Measurements from ENCODE around the gene OR6B3.
"Not testable (repeated sequence)": the region's sequence is repeated elsewhere in the genome, so short reads cannot be mapped to it uniquely, and the experiment has no call there.

Gene OR6B3

DNA sequence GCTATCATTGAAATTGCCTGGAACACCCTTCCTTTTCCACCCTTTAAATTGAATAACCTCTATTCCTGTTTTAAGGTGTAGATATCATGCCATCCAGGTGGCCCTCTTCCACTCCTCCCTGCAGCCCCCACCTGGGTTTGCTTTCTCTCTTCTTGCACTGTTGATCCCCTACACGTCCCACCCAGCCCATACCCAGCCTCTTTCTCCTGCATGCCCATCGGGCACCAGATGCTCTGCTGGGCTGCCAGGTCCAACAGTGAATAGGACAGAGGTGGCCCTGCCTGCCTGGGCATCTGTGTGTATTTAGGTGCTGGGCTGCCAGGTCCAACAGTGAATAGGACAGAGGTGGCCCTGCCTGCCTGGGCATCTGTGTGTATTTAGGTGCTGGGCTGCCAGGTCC, 9.2 kb downstream of the OR6B3 start:
- no CpG with 5 or more reads among the region's 2 CpGs for WGBS (ENCODE audit: insufficient coverage, insufficient read length)
- H3K4me3 ChIP-seq (ENCODE audit: low read length); H3K4me1 ChIP-seq (ENCODE audit: control insufficient read depth, insufficient read depth, low read length); H3K36me3 ChIP-seq (ENCODE audit: control insufficient read depth, insufficient read depth, low read length); H3K27me3 ChIP-seq (ENCODE audit: control insufficient read depth, insufficient read depth, low read length); H3K27ac ChIP-seq (ENCODE audit: low read length); H3K9me3 ChIP-seq (ENCODE audit: control insufficient read depth, insufficient read depth, low read length); DNase-seq (ENCODE audit: low read depth, low spot score): not testable (repeated sequence)

DNA sequence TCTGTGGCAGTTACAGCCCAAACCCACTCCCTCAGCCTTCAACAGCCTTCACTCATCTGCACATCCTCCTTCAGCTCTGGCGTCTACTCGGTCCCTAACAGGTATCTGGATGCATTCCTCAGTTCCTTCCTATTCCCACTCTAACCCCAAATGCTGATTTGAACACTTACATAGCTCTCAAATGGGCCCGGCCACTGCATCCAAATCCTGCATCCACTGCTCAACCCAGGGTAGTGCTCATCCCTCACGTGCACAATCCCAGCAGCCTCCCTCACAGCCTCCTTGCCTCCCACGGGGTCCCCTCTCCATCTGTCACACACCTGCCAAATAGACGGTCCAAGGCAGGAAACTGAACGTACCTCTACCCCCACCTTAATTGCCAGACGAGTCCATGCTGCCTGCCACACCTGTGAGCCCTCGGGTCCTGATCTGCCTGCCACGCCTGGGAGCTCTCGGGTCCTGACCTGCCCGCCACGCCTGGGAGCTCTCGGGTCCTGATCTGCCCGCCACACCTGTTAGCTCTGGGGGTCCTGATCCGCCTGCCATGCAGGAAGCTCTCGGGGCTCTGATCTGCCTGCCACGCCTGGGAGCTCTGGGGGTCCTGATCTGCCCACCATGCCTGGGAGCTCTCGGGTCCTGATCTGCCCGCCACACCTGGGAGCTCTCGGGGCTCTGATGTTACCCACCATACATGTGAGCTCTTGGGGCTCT, 9.9 kb downstream of the OR6B3 start:
- no peak for DNase-seq (ENCODE audit: low read depth, low spot score)
- Histone ChIP-seq H3K27ac (ENCODE audit: low read length) (no peak overlapping the region), H3K36me3 (ENCODE audit: control insufficient read depth, insufficient read depth, low read length) (no peaks in the 10 kb centered on the region), H3K4me3 (ENCODE audit: low read length) (no peak overlapping the region), H3K9me3 (ENCODE audit: control insufficient read depth, insufficient read depth, low read length) (no peaks in the 10 kb centered on the region), H3K4me1 (ENCODE audit: control insufficient read depth, insufficient read depth, low read length) (no peaks in the 10 kb centered on the region), H3K27me3 (ENCODE audit: control insufficient read depth, insufficient read depth, low read length) (no peaks in the 10 kb centered on the region)
- WGBS (ENCODE audit: insufficient coverage, insufficient read length): no CpG with 5 or more reads among the region's 21 CpGs

DNA sequence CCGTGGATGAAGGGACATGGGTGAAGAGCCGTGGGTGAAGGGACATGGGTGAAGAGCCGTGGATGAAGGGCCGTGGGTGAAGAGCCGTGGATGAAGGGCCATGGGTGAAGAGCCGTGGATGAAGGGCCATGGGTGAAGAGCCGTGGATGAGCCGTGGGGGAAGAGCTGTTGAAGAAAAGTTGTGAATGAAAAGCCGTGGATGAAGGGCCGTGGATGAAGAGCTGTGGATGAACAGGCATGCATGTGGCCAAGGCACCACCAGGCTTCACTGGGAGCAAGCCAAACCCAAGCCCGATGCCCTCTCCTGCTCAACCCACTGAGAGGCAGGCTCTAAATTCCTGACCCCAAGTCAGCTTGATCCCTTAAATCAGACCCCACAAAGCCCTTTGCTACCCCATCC, 10.6 kb downstream of the OR6B3 start:
- Histone ChIP-seq H3K27me3 (ENCODE audit: control insufficient read depth, insufficient read depth, low read length) (no peaks in the 10 kb centered on the region), H3K4me3 (ENCODE audit: low read length) (no peak overlapping the region), H3K27ac (ENCODE audit: low read length) (no peak overlapping the region), H3K36me3 (ENCODE audit: control insufficient read depth, insufficient read depth, low read length) (no peaks in the 10 kb centered on the region), H3K4me1 (ENCODE audit: control insufficient read depth, insufficient read depth, low read length) (no peaks in the 10 kb centered on the region), H3K9me3 (ENCODE audit: control insufficient read depth, insufficient read depth, low read length) (no peaks in the 10 kb centered on the region)
- DNase-seq (ENCODE audit: low read depth, low spot score): no peak
- no CpG with 5 or more reads among the region's 11 CpGs for WGBS (ENCODE audit: insufficient coverage, insufficient read length)

DNA sequence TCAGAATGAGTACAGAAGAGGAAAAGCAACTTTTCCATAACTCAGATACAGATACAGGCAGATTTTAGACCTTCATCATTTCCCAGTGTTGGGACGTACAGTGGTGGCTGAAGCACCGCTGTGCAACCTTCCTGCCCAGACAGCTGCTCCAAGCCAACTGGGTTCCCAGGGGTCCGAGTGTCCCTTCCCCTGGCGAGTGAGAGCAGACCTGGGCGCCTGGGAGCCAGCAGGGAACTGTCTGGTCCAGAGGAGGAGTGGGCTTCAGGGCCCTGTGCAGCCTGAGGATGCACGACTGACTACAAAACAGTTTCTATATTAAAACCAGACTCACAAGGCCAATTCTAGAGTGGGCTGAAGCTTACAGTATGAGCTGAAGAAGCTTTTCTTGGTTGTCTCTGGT, 12.0 kb downstream of the OR6B3 start:
- H3K36me3 ChIP-seq (ENCODE audit: control insufficient read depth, insufficient read depth, low read length): no peaks in the 10 kb centered on the region
- H3K27ac ChIP-seq (ENCODE audit: low read length): no peak overlapping the region
- H3K9me3 ChIP-seq (ENCODE audit: control insufficient read depth, insufficient read depth, low read length): no peaks in the 10 kb centered on the region
- H3K4me3 ChIP-seq (ENCODE audit: low read length): no peak overlapping the region
- H3K4me1 ChIP-seq (ENCODE audit: control insufficient read depth, insufficient read depth, low read length): no peaks in the 10 kb centered on the region
- WGBS (ENCODE audit: insufficient coverage, insufficient read length): no CpG with 5 or more reads among the region's 6 CpGs
- DNase-seq (ENCODE audit: low read depth, low spot score): no peak
- H3K27me3 ChIP-seq (ENCODE audit: control insufficient read depth, insufficient read depth, low read length): no peaks in the 10 kb centered on the region

DNA sequence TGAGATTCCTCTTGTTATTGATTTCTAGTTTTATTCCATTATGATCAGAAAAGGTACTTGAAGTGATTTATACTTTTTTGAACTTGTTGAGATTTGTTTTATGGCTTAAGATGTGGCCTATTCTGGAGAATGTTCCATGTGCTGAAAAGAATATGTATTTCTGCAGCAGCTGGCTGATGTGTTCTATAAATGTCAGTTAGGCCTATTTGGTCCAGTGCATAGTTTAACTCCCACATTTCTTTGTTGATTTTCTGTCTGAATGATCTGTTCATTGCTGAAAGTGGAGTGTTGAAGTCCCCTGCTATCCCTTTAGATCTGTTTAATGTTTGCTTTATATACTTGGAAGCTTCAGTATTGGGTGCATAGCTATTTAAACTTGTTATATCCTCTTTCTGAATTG, 16.0 kb downstream of the OR6B3 start:
- H3K4me3 ChIP-seq (ENCODE audit: low read length): no peak overlapping the region

DNA sequence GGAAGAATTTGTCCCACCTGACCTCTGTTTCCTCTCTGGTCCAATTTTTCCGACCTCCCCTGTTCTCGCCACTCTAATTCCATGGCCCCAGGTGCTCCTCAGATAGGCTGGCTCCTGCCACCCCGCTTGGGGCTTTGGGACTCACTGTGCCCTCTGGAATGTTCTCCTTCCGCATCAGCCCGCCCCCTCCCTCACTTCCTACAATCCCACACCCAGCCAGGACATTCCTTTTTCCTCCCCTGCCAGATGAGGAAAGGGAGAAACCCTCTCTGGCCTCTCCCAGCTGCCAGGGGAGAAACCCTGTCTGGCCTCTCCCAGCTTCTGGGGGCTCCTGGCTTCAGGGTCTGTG, 20.0 kb downstream of the OR6B3 start:
- H3K9me3 ChIP-seq (ENCODE audit: control insufficient read depth, insufficient read depth, low read length): no peaks in the 10 kb centered on the region
- H3K4me1 ChIP-seq (ENCODE audit: control insufficient read depth, insufficient read depth, low read length): no peaks in the 10 kb centered on the region
- no peak for DNase-seq (ENCODE audit: low read depth, low spot score)
- no peak overlapping the region for H3K4me3 ChIP-seq (ENCODE audit: low read length)
- no peaks in the 10 kb centered on the region for H3K27me3 ChIP-seq (ENCODE audit: control insufficient read depth, insufficient read depth, low read length)
- no peak overlapping the region for H3K27ac ChIP-seq (ENCODE audit: low read length)
- no CpG with 5 or more reads among the region's 5 CpGs for WGBS (ENCODE audit: insufficient coverage, insufficient read length)
- H3K36me3 ChIP-seq (ENCODE audit: control insufficient read depth, insufficient read depth, low read length): no peaks in the 10 kb centered on the region

More for the DNA sequence above, 16.0 kb downstream of the OR6B3 start:
- H3K4me1 ChIP-seq (ENCODE audit: control insufficient read depth, insufficient read depth, low read length): no peaks in the 10 kb centered on the region
- H3K27ac ChIP-seq (ENCODE audit: low read length): no peak overlapping the region
- no peaks in the 10 kb centered on the region for H3K9me3 ChIP-seq (ENCODE audit: control insufficient read depth, insufficient read depth, low read length)
- no peak for DNase-seq (ENCODE audit: low read depth, low spot score)
- H3K36me3 ChIP-seq (ENCODE audit: control insufficient read depth, insufficient read depth, low read length): no peaks in the 10 kb centered on the region
- no peaks in the 10 kb centered on the region for H3K27me3 ChIP-seq (ENCODE audit: control insufficient read depth, insufficient read depth, low read length)

DNA sequence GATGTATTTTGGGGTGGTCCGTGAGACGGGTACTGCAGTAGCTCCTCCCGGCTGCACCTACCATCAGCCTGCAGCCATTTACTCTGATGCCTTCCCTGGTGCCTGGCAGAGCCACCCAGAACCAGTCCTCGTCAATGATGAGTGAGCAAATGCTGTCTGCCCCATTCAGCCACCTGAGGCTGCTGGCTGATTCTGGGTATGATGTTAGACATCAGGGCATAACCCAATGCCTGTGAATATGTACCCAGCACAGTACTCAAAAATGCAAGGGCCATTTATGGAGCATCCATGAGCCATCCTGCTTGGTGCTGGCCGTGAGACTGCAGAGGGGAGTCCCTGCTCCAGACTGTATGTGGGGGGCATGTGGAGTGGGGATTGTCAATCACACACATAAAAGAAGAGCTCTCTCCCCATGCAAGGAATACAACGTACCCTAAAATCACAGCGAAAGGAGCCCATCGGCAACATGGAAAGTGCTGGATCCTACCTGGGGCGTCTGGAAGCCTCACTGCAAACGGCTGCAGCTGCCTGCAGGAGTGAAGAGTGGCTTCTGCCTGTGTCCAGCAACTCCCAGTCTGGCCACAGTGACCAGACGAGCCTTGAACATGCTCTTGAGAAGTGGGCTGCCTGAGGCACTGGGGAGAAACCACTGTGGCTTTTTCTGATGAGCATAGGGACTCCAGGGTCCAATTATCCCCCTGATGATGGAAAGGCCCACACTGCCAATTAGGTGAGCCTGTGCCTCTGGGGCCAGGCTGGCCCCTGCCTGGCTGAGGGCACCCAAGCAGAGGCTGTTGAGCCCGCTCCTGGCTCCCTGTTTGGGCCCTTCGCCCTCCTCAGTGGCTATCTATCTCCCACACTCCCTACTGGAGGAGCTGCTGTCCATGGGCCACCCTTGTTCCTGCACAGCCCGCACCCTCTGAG, 20.7 kb downstream of the OR6B3 start:
- no peaks in the 10 kb centered on the region for H3K4me1 ChIP-seq (ENCODE audit: control insufficient read depth, insufficient read depth, low read length)
- DNase-seq (ENCODE audit: low read depth, low spot score): no peak
- H3K4me3 ChIP-seq (ENCODE audit: low read length): no peak overlapping the region
- no peaks in the 10 kb centered on the region for H3K36me3 ChIP-seq (ENCODE audit: control insufficient read depth, insufficient read depth, low read length)
- H3K27me3 ChIP-seq (ENCODE audit: control insufficient read depth, insufficient read depth, low read length): no peaks in the 10 kb centered on the region
- H3K9me3 ChIP-seq (ENCODE audit: control insufficient read depth, insufficient read depth, low read length): no peaks in the 10 kb centered on the region
- H3K27ac ChIP-seq (ENCODE audit: low read length): no peak overlapping the region
- no CpG with 5 or more reads among the region's 14 CpGs for WGBS (ENCODE audit: insufficient coverage, insufficient read length)

DNA sequence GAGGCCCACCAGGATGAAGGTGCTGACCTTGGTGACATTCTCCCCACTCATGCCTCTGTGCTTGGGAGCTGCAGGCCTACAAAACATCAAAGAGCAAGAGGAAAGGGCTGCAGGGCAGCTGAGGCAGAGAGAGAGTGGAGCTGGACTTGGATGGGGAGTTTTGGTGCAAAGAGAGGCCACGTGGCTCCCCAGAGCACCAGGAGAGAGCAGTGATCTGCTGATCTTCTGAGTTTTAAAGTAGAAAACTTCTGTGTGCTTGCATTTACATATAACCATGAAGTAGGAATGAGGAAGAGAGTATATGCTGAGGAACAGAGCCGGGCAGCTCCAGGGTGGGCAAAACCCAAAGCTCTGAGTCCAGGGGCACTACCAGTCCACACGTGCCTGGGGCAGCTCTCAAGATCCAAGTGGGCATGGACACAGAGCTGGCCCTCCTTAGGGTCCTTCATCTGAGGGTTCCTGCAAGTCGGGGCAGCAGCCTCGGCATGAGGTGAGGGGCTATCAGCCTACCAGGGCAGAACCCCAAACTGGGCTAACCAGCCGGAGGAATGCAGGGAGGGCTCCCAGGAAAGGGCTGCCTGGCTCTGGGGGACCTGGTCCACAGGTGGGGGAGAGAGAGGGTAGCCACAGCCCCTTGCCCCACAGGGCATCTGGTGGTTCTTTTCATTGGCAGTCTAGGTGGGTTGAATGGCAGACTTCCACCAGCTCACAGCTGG, 22.8 kb downstream of the OR6B3 start, which contains the start of gene OR6B2:
OR6B2 (minus strand) TSS at position 51 of the 716 bp plus-strand sequence; CDS start at position 51, 0 bp downstream.
- H3K36me3 ChIP-seq (ENCODE audit: control insufficient read depth, insufficient read depth, low read length): no peaks in the 10 kb centered on the region
- H3K27ac ChIP-seq (ENCODE audit: low read length): no peak within 1 kb of the TSS
- no peaks in the 10 kb centered on the region for H3K9me3 ChIP-seq (ENCODE audit: control insufficient read depth, insufficient read depth, low read length)
- H3K4me1 ChIP-seq (ENCODE audit: control insufficient read depth, insufficient read depth, low read length): no peaks in the 10 kb centered on the region
- H3K27me3 ChIP-seq (ENCODE audit: control insufficient read depth, insufficient read depth, low read length): no peaks in the 10 kb centered on the region
- WGBS (ENCODE audit: insufficient coverage, insufficient read length): no CpG with 5 or more reads among the region's 6 CpGs
- DNase-seq (ENCODE audit: low read depth, low spot score): no peak
- no peak within 1 kb of the TSS for H3K4me3 ChIP-seq (ENCODE audit: low read length)

DNA sequence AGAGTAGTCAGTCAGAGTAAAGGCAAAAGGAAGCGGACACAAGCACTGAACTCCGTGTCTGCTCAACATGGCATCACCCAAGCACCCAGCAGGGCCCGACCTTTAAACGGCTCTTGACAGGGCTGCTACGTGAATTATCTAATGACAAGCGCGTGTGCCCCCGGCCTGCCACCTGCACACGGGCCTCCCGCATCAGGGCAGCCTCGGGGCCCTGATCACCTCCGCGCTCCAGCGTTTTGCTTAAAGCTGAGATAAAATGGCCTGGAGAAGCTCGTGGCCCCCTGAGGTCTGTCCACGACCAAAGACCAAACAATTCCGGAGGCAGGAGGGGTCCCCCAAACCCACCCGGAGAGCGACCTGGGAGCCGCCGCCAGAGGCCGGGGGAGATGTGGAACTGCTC, 28.6 kb downstream of the OR6B3 start:
- no CpG with 5 or more reads among the region's 22 CpGs for WGBS (ENCODE audit: insufficient coverage, insufficient read length)
- Histone ChIP-seq H3K9me3 (ENCODE audit: control insufficient read depth, insufficient read depth, low read length) (no peaks in the 10 kb centered on the region), H3K27ac (ENCODE audit: low read length) (no peak overlapping the region), H3K4me1 (ENCODE audit: control insufficient read depth, insufficient read depth, low read length) (no peaks in the 10 kb centered on the region), H3K36me3 (ENCODE audit: control insufficient read depth, insufficient read depth, low read length) (peaks cover 14% of the 10 kb centered on the region), H3K27me3 (ENCODE audit: control insufficient read depth, insufficient read depth, low read length) (no peaks in the 10 kb centered on the region), H3K4me3 (ENCODE audit: low read length) (peak overlapping the region; percentile 88)
- DNase-seq (ENCODE audit: low read depth, low spot score): no peak

DNA sequence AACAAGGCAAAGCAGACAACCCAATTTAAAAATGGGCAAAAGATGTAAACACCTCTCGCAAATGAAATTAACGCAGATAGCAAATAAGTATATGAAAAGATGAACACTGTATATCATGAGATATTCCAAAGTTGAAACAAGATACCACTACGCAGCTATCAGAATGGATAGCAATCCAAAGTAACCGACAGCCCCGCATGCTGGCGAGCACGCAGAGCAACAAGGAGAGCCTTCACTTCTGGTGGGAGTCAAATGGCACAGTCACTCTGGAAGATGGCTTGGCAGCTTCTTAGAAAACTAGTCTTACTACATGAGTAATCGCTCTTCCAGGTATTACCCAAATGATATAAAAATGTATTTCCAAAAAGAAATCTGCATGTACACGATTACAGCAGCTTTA, 29.5 kb downstream of the OR6B3 start:
- Histone ChIP-seq H3K27me3 (ENCODE audit: control insufficient read depth, insufficient read depth, low read length) (no peaks in the 10 kb centered on the region), H3K9me3 (ENCODE audit: control insufficient read depth, insufficient read depth, low read length) (no peaks in the 10 kb centered on the region), H3K4me3 (ENCODE audit: low read length) (no peak overlapping the region), H3K4me1 (ENCODE audit: control insufficient read depth, insufficient read depth, low read length) (no peaks in the 10 kb centered on the region), H3K27ac (ENCODE audit: low read length) (no peak overlapping the region), H3K36me3 (ENCODE audit: control insufficient read depth, insufficient read depth, low read length) (peaks cover 14% of the 10 kb centered on the region)
- no CpG with 5 or more reads among the region's 9 CpGs for WGBS (ENCODE audit: insufficient coverage, insufficient read length)
- no peak for DNase-seq (ENCODE audit: low read depth, low spot score)

All from iPS DF 6.9 (cell line).